ENCODE results near the gene PCSK1N. TPM values are rescaled to one million over a fixed set of nuclear protein-coding genes. Genes with fewer than 3 reads are reported as not detected.

The PCSK1N gene
- total RNA-seq, 1 experiment from 2014 or later: 19.5 TPM

- Mint-ChIP-seq H3K27me3 (ENCODE audit: insufficient read depth, unreplicated experiment) (no peaks in the 10 kb centered on the region), H3K27ac (ENCODE audit: unreplicated experiment) (no peak overlapping the region), H3K9me3 (ENCODE audit: unreplicated experiment) (no peaks in the 10 kb centered on the region), H3K4me1 (ENCODE audit: low read depth, unreplicated experiment) (peaks cover 11% of the 10 kb centered on the region), H3K4me3 (ENCODE audit: unreplicated experiment) (no peak overlapping the region), H3K36me3 (ENCODE audit: insufficient read depth, unreplicated experiment) (peaks cover 7% of the 10 kb centered on the region)
- DNase-seq: no peak
- TSS peak; percentile 25 for BruUV-seq (replicated peaks)
- no peaks in the 10 kb centered on the region for H3K4me1 ChIP-seq
- H3K27me3 ChIP-seq (replicated peaks; ENCODE audit: control insufficient read depth, insufficient read depth, low read length): no peaks in the 10 kb centered on the region
- H3K36me3 ChIP-seq (ENCODE audit: control insufficient read depth, insufficient read depth, low read length): no peaks in the 10 kb centered on the region
- H3K9me3 ChIP-seq: no peaks in the 10 kb centered on the region
- no peak overlapping the region for H3K4me3 ChIP-seq (ENCODE audit: low read depth, low read length)
- TF ChIP-seq CTCF (IDR thresholded peaks at IDR 0.05; ENCODE audit: insufficient read depth in 1 of 2, low read depth in 1 of 2, low read length in 1 of 2, severe bottlenecking in 1 of 2, unreplicated experiment in 1 of 2): no peak
- intact Hi-C loops (cut with micrococcal nuclease; ENCODE audit: unreplicated experiment): no loop called here
- CTCF ChIA-PET: no interaction called here
- POLR2A ChIA-PET: no interaction called here
These were observed 4.1 kb downstream of the PCSK1N start for GRCh38 chrX:48831136-48831908.

- Mint-ChIP-seq H3K27ac (ENCODE audit: unreplicated experiment) (no peak overlapping the region), H3K4me1 (ENCODE audit: low read depth, unreplicated experiment) (peaks cover 4% of the 10 kb centered on the region), H3K9me3 (ENCODE audit: unreplicated experiment) (no peaks in the 10 kb centered on the region), H3K27me3 (ENCODE audit: insufficient read depth, unreplicated experiment) (no peaks in the 10 kb centered on the region), H3K4me3 (ENCODE audit: unreplicated experiment) (no peak overlapping the region), H3K36me3 (ENCODE audit: insufficient read depth, unreplicated experiment) (no peaks in the 10 kb centered on the region)
- ChIA-PET CTCF (no interaction called here), POLR2A (no interaction called here)
- no peaks in the 10 kb centered on the region for H3K36me3 ChIP-seq (ENCODE audit: control insufficient read depth, insufficient read depth, low read length)
- no peaks in the 10 kb centered on the region for H3K9me3 ChIP-seq
- no peak for DNase-seq
- no TSS peak for BruUV-seq (replicated peaks)
- intact Hi-C loops (cut with micrococcal nuclease; ENCODE audit: unreplicated experiment): no loop called here
- no peaks in the 10 kb centered on the region for H3K4me1 ChIP-seq
- TF ChIP-seq CTCF (IDR thresholded peaks at IDR 0.05; ENCODE audit: insufficient read depth in 1 of 2, low read depth in 1 of 2, low read length in 1 of 2, severe bottlenecking in 1 of 2, unreplicated experiment in 1 of 2): no peak
- no peak overlapping the region for H3K4me3 ChIP-seq (ENCODE audit: low read depth, low read length)
- no peaks in the 10 kb centered on the region for H3K27me3 ChIP-seq (replicated peaks; ENCODE audit: control insufficient read depth, insufficient read depth, low read length)
These were observed 6.2 kb downstream of the PCSK1N start for GRCh38 chrX:48829016-48829735.

- no peak overlapping the region for H3K4me3 ChIP-seq (ENCODE audit: low read depth, low read length)
- Mint-ChIP-seq H3K27ac (ENCODE audit: unreplicated experiment) (no peak overlapping the region), H3K4me3 (ENCODE audit: unreplicated experiment) (no peak overlapping the region), H3K4me1 (ENCODE audit: low read depth, unreplicated experiment) (no peaks in the 10 kb centered on the region), H3K36me3 (ENCODE audit: insufficient read depth, unreplicated experiment) (peaks cover 5% of the 10 kb centered on the region), H3K9me3 (ENCODE audit: unreplicated experiment) (no peaks in the 10 kb centered on the region), H3K27me3 (ENCODE audit: insufficient read depth, unreplicated experiment) (no peaks in the 10 kb centered on the region)
- H3K36me3 ChIP-seq (ENCODE audit: control insufficient read depth, insufficient read depth, low read length): no peaks in the 10 kb centered on the region; the same call in 1 of the 2 replicates
- TF ChIP-seq CTCF (IDR thresholded peaks at IDR 0.05; ENCODE audit: insufficient read depth in 1 of 2, low read depth in 1 of 2, low read length in 1 of 2, severe bottlenecking in 1 of 2, unreplicated experiment in 1 of 2): no peak
- H3K4me1 ChIP-seq: no peaks in the 10 kb centered on the region
- no peaks in the 10 kb centered on the region for H3K27me3 ChIP-seq (replicated peaks; ENCODE audit: control insufficient read depth, insufficient read depth, low read length)
- no peaks in the 10 kb centered on the region for H3K9me3 ChIP-seq
- DNase-seq: no peak
- ChIA-PET CTCF (interaction anchor here (0.6 kb wide), 1 partner anchor 58 kb away, joined by 10 read pairs; no protein-coding TSS in a partner anchor), POLR2A (interaction anchor here (0.7 kb wide), 1 partner anchor 379 kb away, joined by 5 read pairs; no protein-coding TSS in a partner anchor)
- no TSS peak for BruUV-seq (replicated peaks)
- intact Hi-C loops (cut with micrococcal nuclease; ENCODE audit: unreplicated experiment): no loop called here
These were observed 7.8 kb downstream of the PCSK1N start for GRCh38 chrX:48827654-48827968.

Data from Caco-2 (cell line).